ENCODE measurements around the gene TNFAIP1. TPM values are rescaled to one million over a fixed set of nuclear protein-coding genes. Genes with fewer than 3 reads are reported as not detected.

Gene TNFAIP1
- total and polyA plus RNA-seq, 2 donors (not counting 1 experiment from before 2014, with no cell fraction given): 23.0 to 40.7 TPM

- H3K36me3 ChIP-seq (ENCODE audit: control insufficient read depth, insufficient read depth, low read length): peaks cover 7% of the 10 kb centered on the region
- H4K20me1 ChIP-seq (ENCODE audit: control insufficient read depth, extremely low read depth, insufficient read depth, low read length): no peaks in the 10 kb centered on the region
- H3K4me3 ChIP-seq (replicated peaks in 1 of 4; ENCODE audit: control extremely low read depth in 1 of 4, insufficient read depth in 1 of 4, low read depth in 3 of 4, low read length in 4 of 4): no peak overlapping the region
- H3K79me2 ChIP-seq (ENCODE audit: control insufficient read depth, insufficient read depth, low read length): no peaks in the 10 kb centered on the region
- H3K27me3 ChIP-seq (ENCODE audit: control insufficient read depth, insufficient read depth, low read length): no peaks in the 10 kb centered on the region
- peaks cover 3% of the 10 kb centered on the region for H3K4me1 ChIP-seq (ENCODE audit: control insufficient read depth, extremely low read depth, insufficient read depth, low read length)
- H3K4me2 ChIP-seq (ENCODE audit: extremely low read depth, insufficient read depth, low read length): no peak overlapping the region
- H2AFZ ChIP-seq (ENCODE audit: low read length): no peak overlapping the region
- no peak overlapping the region for H3K9ac ChIP-seq (ENCODE audit: insufficient read depth, low read length)
- DNase-seq (ENCODE audit: low read depth in 2 of 2): no peak
- no peak overlapping the region for H3K27ac ChIP-seq (ENCODE audit: insufficient read depth, low read length)
- no peak for TF ChIP-seq EZH2 (IDR thresholded peaks at IDR 0.05; ENCODE audit: low read length, missing control alignments)
- TF ChIP-seq, protein P1, sequence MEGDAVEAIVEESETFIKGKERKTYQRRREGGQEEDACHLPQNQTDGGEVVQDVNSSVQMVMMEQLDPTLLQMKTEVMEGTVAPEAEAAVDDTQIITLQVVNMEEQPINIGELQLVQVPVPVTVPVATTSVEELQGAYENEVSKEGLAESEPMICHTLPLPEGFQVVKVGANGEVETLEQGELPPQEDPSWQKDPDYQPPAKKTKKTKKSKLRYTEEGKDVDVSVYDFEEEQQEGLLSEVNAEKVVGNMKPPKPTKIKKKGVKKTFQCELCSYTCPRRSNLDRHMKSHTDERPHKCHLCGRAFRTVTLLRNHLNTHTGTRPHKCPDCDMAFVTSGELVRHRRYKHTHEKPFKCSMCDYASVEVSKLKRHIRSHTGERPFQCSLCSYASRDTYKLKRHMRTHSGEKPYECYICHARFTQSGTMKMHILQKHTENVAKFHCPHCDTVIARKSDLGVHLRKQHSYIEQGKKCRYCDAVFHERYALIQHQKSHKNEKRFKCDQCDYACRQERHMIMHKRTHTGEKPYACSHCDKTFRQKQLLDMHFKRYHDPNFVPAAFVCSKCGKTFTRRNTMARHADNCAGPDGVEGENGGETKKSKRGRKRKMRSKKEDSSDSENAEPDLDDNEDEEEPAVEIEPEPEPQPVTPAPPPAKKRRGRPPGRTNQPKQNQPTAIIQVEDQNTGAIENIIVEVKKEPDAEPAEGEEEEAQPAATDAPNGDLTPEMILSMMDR (conservative IDR thresholded peaks at IDR 0.05 in 1 of 2, IDR thresholded peaks at IDR 0.05 in 1 of 2; ENCODE audit: low read depth in 1 of 2, low read length in 2 of 2): no peak
- H3K9me3 ChIP-seq (ENCODE audit: control insufficient read depth, insufficient read depth, low read depth, low read length): no peaks in the 10 kb centered on the region
Observed at GRCh38 chr17:28395426-28395825, 59.9 kb downstream of the TNFAIP1 start.

DNA sequence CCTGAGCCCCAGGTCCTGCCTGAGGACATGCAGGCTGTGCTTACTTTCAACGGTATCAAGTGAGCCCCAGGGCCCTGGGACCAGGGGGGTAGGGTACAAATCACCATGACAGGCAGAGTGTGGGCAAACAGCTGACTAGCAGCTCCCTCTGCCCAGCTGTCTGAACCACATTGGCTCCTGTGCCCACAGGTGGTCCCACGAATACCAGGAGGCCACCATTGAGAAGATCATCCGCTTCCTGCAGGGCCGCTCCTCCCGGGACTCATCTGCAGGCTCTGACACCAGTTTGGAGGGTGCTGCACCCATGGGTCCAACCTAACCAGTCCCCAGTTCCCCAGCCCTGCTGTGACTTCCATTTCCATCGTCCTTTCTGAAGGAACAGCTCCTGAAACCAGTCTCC, 60.4 kb downstream of the TNFAIP1 start:
- H3K4me1 ChIP-seq (ENCODE audit: control insufficient read depth, extremely low read depth, insufficient read depth, low read length): peaks cover 3% of the 10 kb centered on the region
- DNase-seq (ENCODE audit: low read depth in 2 of 2): no peak

More for the DNA sequence above, 60.4 kb downstream of the TNFAIP1 start:
- Histone ChIP-seq H3K27me3 (ENCODE audit: control insufficient read depth, insufficient read depth, low read length) (no peaks in the 10 kb centered on the region), H3K79me2 (ENCODE audit: control insufficient read depth, insufficient read depth, low read length) (no peaks in the 10 kb centered on the region), H2AFZ (ENCODE audit: low read length) (no peak overlapping the region), H3K27ac (ENCODE audit: insufficient read depth, low read length) (no peak overlapping the region), H3K36me3 (ENCODE audit: control insufficient read depth, insufficient read depth, low read length) (peaks cover 7% of the 10 kb centered on the region), H3K4me2 (ENCODE audit: extremely low read depth, insufficient read depth, low read length) (no peak overlapping the region), H4K20me1 (ENCODE audit: control insufficient read depth, extremely low read depth, insufficient read depth, low read length) (no peaks in the 10 kb centered on the region), H3K9me3 (ENCODE audit: control insufficient read depth, insufficient read depth, low read depth, low read length) (no peaks in the 10 kb centered on the region), H3K4me3 (replicated peaks in 1 of 4; ENCODE audit: control extremely low read depth in 1 of 4, insufficient read depth in 1 of 4, low read depth in 3 of 4, low read length in 4 of 4) (no peak overlapping the region), H3K9ac (ENCODE audit: insufficient read depth, low read length) (no peak overlapping the region)
- no peak for TF ChIP-seq EZH2 (IDR thresholded peaks at IDR 0.05; ENCODE audit: low read length, missing control alignments)
- TF ChIP-seq, protein P1 (conservative IDR thresholded peaks at IDR 0.05 in 1 of 2, IDR thresholded peaks at IDR 0.05 in 1 of 2; ENCODE audit: low read depth in 1 of 2, low read length in 2 of 2): no peak

Other genes starting within 250 kb of the TNFAIP1 start
- 16.9 and 43.6 TPM in 2 replicates for gene TMEM97, start 16.6 kb upstream of the TNFAIP1 start, total RNA-seq
- 34.4 and 52.5 TPM in 2 replicates for gene TMEM97, start 16.6 kb upstream of the TNFAIP1 start, polyA plus RNA-seq
- 53.7 and 55.7 TPM in 2 replicates for gene IFT20, start 289 bp upstream of the TNFAIP1 start, total RNA-seq
- 26.5 and 51.4 TPM in 2 replicates for gene IFT20, start 289 bp upstream of the TNFAIP1 start, polyA plus RNA-seq
- gene POLDIP2, start 21.8 kb downstream of the TNFAIP1 start, total RNA-seq: 71.9 and 79.3 TPM in 2 replicates
- 89.2 and 111 TPM in 2 replicates for gene POLDIP2, start 21.8 kb downstream of the TNFAIP1 start, polyA plus RNA-seq
- not detected in 2 replicates for gene SEBOX, start 29.4 kb downstream of the TNFAIP1 start, total RNA-seq
- not detected in 2 replicates for gene SEBOX, start 29.4 kb downstream of the TNFAIP1 start, polyA plus RNA-seq
- gene VTN, start 34.5 kb downstream of the TNFAIP1 start, total RNA-seq: 0.17 and 0.51 TPM in 2 replicates
- 0.46 and 3.5 TPM in 2 replicates for gene VTN, start 34.5 kb downstream of the TNFAIP1 start, polyA plus RNA-seq
- gene SARM1, start 35.9 kb downstream of the TNFAIP1 start, total RNA-seq: 3.1 TPM in 2 replicates
- 8.1 and 10.8 TPM in 2 replicates for gene SARM1, start 35.9 kb downstream of the TNFAIP1 start, polyA plus RNA-seq
- gene SLC46A1, start 70.5 kb downstream of the TNFAIP1 start, total RNA-seq: 3.6 and 5.1 TPM in 2 replicates
- 2.9 and 4.6 TPM in 2 replicates for gene SLC46A1, start 70.5 kb downstream of the TNFAIP1 start, polyA plus RNA-seq
- not detected in 2 replicates for gene SLC13A2, start 137.9 kb downstream of the TNFAIP1 start, total RNA-seq
- gene SLC13A2, start 137.9 kb downstream of the TNFAIP1 start, polyA plus RNA-seq: not detected in 2 replicates
- gene FOXN1, start 170.6 kb downstream of the TNFAIP1 start, total RNA-seq: not detected in 2 replicates
- gene FOXN1, start 170.6 kb downstream of the TNFAIP1 start, polyA plus RNA-seq: not detected in 2 replicates
- gene UNC119, start 216.9 kb downstream of the TNFAIP1 start, total RNA-seq: 16.9 and 19.2 TPM in 2 replicates
- gene UNC119, start 216.9 kb downstream of the TNFAIP1 start, polyA plus RNA-seq: 24.6 and 26.4 TPM in 2 replicates
- 32.6 and 53.7 TPM in 2 replicates for gene PIGS, start 235.8 kb downstream of the TNFAIP1 start, total RNA-seq
- 59.9 and 68.4 TPM in 2 replicates for gene PIGS, start 235.8 kb downstream of the TNFAIP1 start, polyA plus RNA-seq
- gene ALDOC, start 241.1 kb downstream of the TNFAIP1 start, total RNA-seq: 59.3 and 91.3 TPM in 2 replicates
- 47.3 and 111 TPM in 2 replicates for gene ALDOC, start 241.1 kb downstream of the TNFAIP1 start, polyA plus RNA-seq

All from fibroblast of lung (primary cell).